IMR-90 (cell line): Measurements from ENCODE around the gene NTSR1. TPM values are rescaled to one million over a fixed set of nuclear protein-coding genes. Genes with fewer than 3 reads are reported as not detected.

Experiments
- ATAC-seq: fragments of 200-7000 bp; cut with Tn5 transposase; 2 replicates; pipeline ENCODE4 v1.9.1; 2020; ENCODE audit warnings: low read depth, mild to moderate bottlenecking, moderate library complexity
- BruUV-seq: library from RNA; stranded (reverse); fragments of 400-500 nt; replicated peaks from 2 replicates; lab custom pipeline; 2021; lab: Mats Ljungman, UMichigan
- CTCF ChIA-PET: fragments of 300-600 bp; formaldehyde crosslinking; extraction: SDS; loops from one replicate; lab custom pipeline; 2021; ENCODE audit warnings: antibody characterized with exemption; lab: Yijun Ruan, JAX
- POLR2A ChIA-PET: fragments of 300-600 bp; sonication (Branson Sonifier 250); formaldehyde crosslinking; loops from one replicate; lab custom pipeline; 2022; ENCODE audit warnings: antibody characterized with exemption; ENCODE audit not compliant: unreplicated experiment; lab: Charles Lee
- DNase-seq: peaks from one replicate; pipeline ENCODE4 v3.0.0; 2013
- H2AFZ ChIP-seq: replicated peaks from 2 replicates; pipeline ENCODE3; 2013; ENCODE audit warnings: low read length, mild to moderate bottlenecking; ENCODE audit not compliant: poor library complexity
- H2AK5ac ChIP-seq: 2 replicates; pipeline ENCODE4 v1.6.1; 2013; ENCODE audit warnings: low read depth, low read length, inconsistent platforms
- H2AK9ac ChIP-seq: replicated peaks from 2 replicates; pipeline ENCODE3; 2013; ENCODE audit warnings: mild to moderate bottlenecking, low read depth, low read length, moderate library complexity; ENCODE audit not compliant: poor library complexity
- H2BK120ac ChIP-seq: 2 replicates; pipeline ENCODE4 v1.6.1; 2013; ENCODE audit warnings: low read depth, low read length, inconsistent platforms
- H2BK15ac ChIP-seq: 3 replicates; pipeline ENCODE4 v1.6.1; 2013; ENCODE audit warnings: low read depth, low read length, inconsistent platforms
- H2BK20ac ChIP-seq: 2 replicates; pipeline ENCODE4 v1.6.1; 2013; ENCODE audit warnings: low read depth, mild to moderate bottlenecking, inconsistent platforms, low read length, moderate library complexity
- H2BK5ac ChIP-seq: 2 replicates; pipeline ENCODE4 v1.6.1; 2013; ENCODE audit warnings: mild to moderate bottlenecking, low read depth, low read length, inconsistent platforms; ENCODE audit not compliant: poor library complexity, severe bottlenecking
- H3K14ac ChIP-seq: replicated peaks from 2 replicates; pipeline ENCODE4 v1.6.1; 2013; ENCODE audit warnings: low read depth, low read length, inconsistent platforms
- H3K18ac ChIP-seq: 2 replicates; pipeline ENCODE4 v1.6.1; 2013; ENCODE audit warnings: low read depth, low read length, control low read depth
- H3K23ac ChIP-seq: 2 replicates; pipeline ENCODE4 v1.6.1; 2013; ENCODE audit warnings: low read depth, low read length, inconsistent platforms
- H3K27ac ChIP-seq: 2 replicates; pipeline ENCODE4 v1.5.1; 2013; ENCODE audit warnings: mild to moderate bottlenecking, control low read depth, low read length; ENCODE audit not compliant: insufficient read depth
- H3K27me3 ChIP-seq: 2 replicates; pipeline ENCODE4 v1.6.1; 2013; ENCODE audit warnings: low read length; ENCODE audit not compliant: control insufficient read depth, insufficient read depth
- H3K36me3 ChIP-seq: 2 replicates; pipeline ENCODE4 v1.6.1; 2013; ENCODE audit warnings: low read length, mixed read lengths; ENCODE audit not compliant: control insufficient read depth, insufficient read depth
- H3K4ac ChIP-seq: 2 replicates; pipeline ENCODE4 v1.6.1; 2013; ENCODE audit warnings: low read depth, low read length, inconsistent platforms
- H3K4me1 ChIP-seq: 2 replicates; pipeline ENCODE4 v1.6.1; 2013; ENCODE audit warnings: low read length, mixed read lengths; ENCODE audit not compliant: control insufficient read depth, insufficient read depth
- H3K4me2 ChIP-seq: 2 replicates; pipeline ENCODE4 v1.6.1; 2013; ENCODE audit warnings: low read depth, mild to moderate bottlenecking, control low read depth, low read length, moderate library complexity
- H3K4me3 ChIP-seq: 2 replicates; pipeline ENCODE4 v1.5.1; 2013; ENCODE audit warnings: low read depth, mild to moderate bottlenecking, control low read depth, low read length, moderate library complexity; ENCODE audit not compliant: insufficient read depth
- H3K56ac ChIP-seq: 2 replicates; pipeline ENCODE4 v1.6.1; 2013; ENCODE audit warnings: low read length, inconsistent platforms; ENCODE audit not compliant: insufficient read depth; ENCODE audit errors: extremely low read depth
- H3K79me1 ChIP-seq, 2 experiments: 2 replicates each; pipeline ENCODE4 v1.6.1; 2013; ENCODE audit warnings: low read length in 2 of 2, inconsistent platforms in 1 of 2, low read depth in 1 of 2
- H3K9ac ChIP-seq: 2 replicates; pipeline ENCODE4 v1.6.1; 2013; ENCODE audit warnings: low read depth, low read length, control low read depth
- H3K9me1 ChIP-seq: 2 replicates; pipeline ENCODE4 v1.6.1; 2013; ENCODE audit warnings: low read length, inconsistent platforms; ENCODE audit not compliant: insufficient read depth
- H3K9me3 ChIP-seq: 2 replicates; pipeline ENCODE4 v1.6.1; 2013; ENCODE audit warnings: low read length; ENCODE audit not compliant: control insufficient read depth, insufficient read depth
- H4K20me1 ChIP-seq: 2 replicates; pipeline ENCODE4 v1.6.1; 2013; ENCODE audit warnings: low read length, inconsistent platforms; ENCODE audit not compliant: insufficient read depth
- H4K5ac ChIP-seq: 2 replicates; pipeline ENCODE4 v1.6.1; 2013; ENCODE audit warnings: mild to moderate bottlenecking, low read depth, low read length, control low read depth
- H4K8ac ChIP-seq, 2 experiments: 2 replicates each; pipeline ENCODE4 v1.6.1; 2013; ENCODE audit warnings: low read depth in 2 of 2, low read length in 2 of 2, control low read depth in 1 of 2, inconsistent platforms in 1 of 2
- H4K91ac ChIP-seq: 2 replicates; pipeline ENCODE4 v1.6.1; 2013; ENCODE audit warnings: low read depth, low read length, inconsistent platforms; ENCODE audit not compliant: insufficient read depth
- BHLHE40 ChIP-seq: fragments of 150-350 bp; IDR thresholded peaks from 2 replicates; pipeline ENCODE4 v1.6.1; 2016; ENCODE audit warnings: mild to moderate bottlenecking, low read depth, low read length
- CHD1 ChIP-seq: IDR thresholded peaks from 2 replicates; pipeline ENCODE4 v1.6.1; 2012; ENCODE audit warnings: low read depth, low read length, improper control_type of control experiment
- CTCF ChIP-seq: conservative IDR thresholded peaks from 2 replicates; pipeline ENCODE4 v1.5.1; 2012; ENCODE audit warnings: mild to moderate bottlenecking, low read depth, low read length, improper control_type of control experiment
- ELK1 ChIP-seq: fragments of 150-350 bp; IDR thresholded peaks from 2 replicates; pipeline ENCODE4 v1.6.1; 2016; ENCODE audit warnings: low read depth, mild to moderate bottlenecking, low read length, moderate library complexity, borderline replicate concordance
- MAFK ChIP-seq: IDR thresholded peaks from 2 replicates; pipeline ENCODE4 v1.6.1; 2012; ENCODE audit warnings: low read depth, low read length, improper control_type of control experiment
- MAZ ChIP-seq: IDR thresholded peaks from 2 replicates; pipeline ENCODE4 v1.6.1; 2012; ENCODE audit warnings: low read depth, mild to moderate bottlenecking, low read length, improper control_type of control experiment, moderate library complexity, borderline replicate concordance
- MXI1 ChIP-seq: IDR thresholded peaks from 2 replicates; pipeline ENCODE4 v1.6.1; 2012; ENCODE audit warnings: low read depth, mild to moderate bottlenecking, low read length, moderate library complexity, borderline replicate concordance
- NFE2L2 ChIP-seq: fragments of 150-350 bp; IDR thresholded peaks from 2 replicates; pipeline ENCODE4 v1.6.1; 2016; ENCODE audit warnings: low read depth, mild to moderate bottlenecking, low read length
- POLR2A ChIP-seq: IDR thresholded peaks from 2 replicates; pipeline ENCODE4 v1.6.1; 2012; ENCODE audit warnings: mild to moderate bottlenecking, low read depth, low read length
- RAD21 ChIP-seq: IDR thresholded peaks from 2 replicates; pipeline ENCODE4 v1.6.1; 2012; ENCODE audit warnings: low read length, improper control_type of control experiment
- RCOR1 ChIP-seq: IDR thresholded peaks from 2 replicates; pipeline ENCODE4 v1.6.1; 2012; ENCODE audit warnings: mild to moderate bottlenecking, low read length, improper control_type of control experiment; ENCODE audit not compliant: insufficient replicate concordance
- RFX5 ChIP-seq: IDR thresholded peaks from 2 replicates; pipeline ENCODE4 v1.8.0; 2012; ENCODE audit warnings: low read depth, mild to moderate bottlenecking, low read length, moderate library complexity
- SMC3 ChIP-seq: fragments of 150-350 bp; IDR thresholded peaks from 2 replicates; pipeline ENCODE4 v1.6.1; 2016; ENCODE audit warnings: low read depth, mild to moderate bottlenecking, antibody characterized with exemption, low read length, moderate library complexity
- USF2 ChIP-seq: fragments of 150-350 bp; IDR thresholded peaks from 2 replicates; pipeline ENCODE4 v1.6.1; 2017; ENCODE audit warnings: mild to moderate bottlenecking, antibody characterized with exemption, low read length, low read depth
- WGBS, 2 experiments: methylation state at CpG; one replicate each; pipeline versions ENCODE4 v1.1.5 to v1.1.7; 2013; ENCODE audit warnings: missing lambda C conversion rate in 2 of 2; ENCODE audit not compliant: insufficient read length in 1 of 2; ENCODE audit errors: extremely low coverage in 2 of 2; 5-methylcytosine and 5-hydroxymethylcytosine counted together
- dilution Hi-C: fragments of 300-500 bp; cut with HindIII; formaldehyde crosslinking; loops from one replicate; pipeline ENCODE4 v1.14.3; 2018; ENCODE audit warnings: low sequenced_read_pairs; ENCODE audit not compliant: unreplicated experiment
- in situ Hi-C: fragments of 300-500 bp; cut with MboI; formaldehyde crosslinking; loops from 3 replicates; pipeline ENCODE4 v1.14.3; 2019; ENCODE audit warnings: low sequenced_read_pairs, inconsistent platforms, mixed read lengths
- intact Hi-C: fragments of 100-400 bp; cut with micrococcal nuclease; formaldehyde crosslinking; loops from 2 replicates; pipeline ENCODE4 v1.10.0; 2022
- polyA plus RNA-seq, 3 experiments: library from polyadenylated mRNA; depleted of rRNA; stranded (reverse); fragments of >200 nt; gene quantifications; 2 replicates each; pipeline ENCODE4 v1.2.3, GENCODE V29; 2012; ENCODE audit warnings: low replicate concordance in 1 of 3
- total RNA-seq: library from RNA; depleted of rRNA; stranded (reverse); fragments of >200 nt; gene quantifications from 2 replicates; pipeline ENCODE4 v1.2.3, GENCODE V29; 2012

The NTSR1 gene
- total and polyA plus RNA-seq, 2 of the 4 experiments (the other 2 are of a cell fraction), result 0.54 to 1.8 TPM

- H3K27ac ChIP-seq, result no peak overlapping the region
- ATAC-seq, result no peak
- H3K9me3 ChIP-seq, result no peaks in the 10 kb centered on the region
- H4K91ac ChIP-seq, result no peak overlapping the region
- peaks cover 48% of the 10 kb centered on the region for H3K36me3 ChIP-seq
- no peak overlapping the region for H3K4me2 ChIP-seq
- TF ChIP-seq RAD21 (no peak), NFE2L2 (no peak), SMC3 (no peak), MAFK (no peak), BHLHE40 (no peak), CTCF (no peak), POLR2A (no peak), CHD1 (no peak), USF2 (no peak), RCOR1 (no peak), ELK1 (no peak), MAZ (no peak), RFX5 (no peak), MXI1 (no peak)
- no peak overlapping the region for H4K5ac ChIP-seq
- BruUV-seq, result no TSS peak
- H2AK5ac ChIP-seq, result no peak overlapping the region
- DNase-seq, result no peak
- H3K9me1 ChIP-seq, result no peaks in the 10 kb centered on the region
- no peaks in the 10 kb centered on the region for H3K27me3 ChIP-seq
- POLR2A ChIA-PET, result no interaction called here
- no peak overlapping the region for H3K18ac ChIP-seq
- H3K79me1 ChIP-seq, result peaks cover 19 to 45% of the 10 kb centered on the region in 2 experiments
- no peak overlapping the region for H2BK15ac ChIP-seq
- CTCF ChIA-PET, result interaction anchor here (0.8 kb wide), 1 partner anchor 18 kb away, joined by 3 read pairs; no protein-coding TSS in a partner anchor
- H3K4me1 ChIP-seq, result peaks cover 10% of the 10 kb centered on the region
- 96% methylated on average over 14 of the region's 24 CpGs; no CpG with 5 or more reads in 1 of the 2 experiments for WGBS, 2 experiments
- no peak overlapping the region for H4K8ac ChIP-seq
- H2AFZ ChIP-seq, result no peak overlapping the region
- intact Hi-C loops (loop anchor here (5.0 kb wide), 1 partner anchor 198 kb away; the partner anchor contains the start of gene BHLHE23), in situ Hi-C loops (no loop called here), dilution Hi-C loops (no loop called here)
- H3K4me3 ChIP-seq, result no peak overlapping the region
- H2AK9ac ChIP-seq, result no peak overlapping the region
- H3K4ac ChIP-seq, result no peak overlapping the region
- no peak overlapping the region for H3K9ac ChIP-seq
- no peak overlapping the region for H3K14ac ChIP-seq
- no peak overlapping the region for H2BK5ac ChIP-seq
- H3K56ac ChIP-seq, result no peak overlapping the region
- H2BK120ac ChIP-seq, result no peak overlapping the region
- H3K23ac ChIP-seq, result no peak overlapping the region
- H2BK20ac ChIP-seq, result no peak overlapping the region
- peaks cover 56% of the 10 kb centered on the region for H4K20me1 ChIP-seq
These were observed 101.1 kb downstream of the NTSR1 start for GRCh38 chr20:62809530-62810428.
